Iris pigment epithelial cell (primary cell): ENCODE measurements around the gene KIF12.

ENCODE experiments used
- DNase-seq: peaks from one replicate; pipeline ENCODE4 v3.0.0-alpha.2; 2011; ENCODE audit warnings: low read depth

The KIF12 gene

DNA sequence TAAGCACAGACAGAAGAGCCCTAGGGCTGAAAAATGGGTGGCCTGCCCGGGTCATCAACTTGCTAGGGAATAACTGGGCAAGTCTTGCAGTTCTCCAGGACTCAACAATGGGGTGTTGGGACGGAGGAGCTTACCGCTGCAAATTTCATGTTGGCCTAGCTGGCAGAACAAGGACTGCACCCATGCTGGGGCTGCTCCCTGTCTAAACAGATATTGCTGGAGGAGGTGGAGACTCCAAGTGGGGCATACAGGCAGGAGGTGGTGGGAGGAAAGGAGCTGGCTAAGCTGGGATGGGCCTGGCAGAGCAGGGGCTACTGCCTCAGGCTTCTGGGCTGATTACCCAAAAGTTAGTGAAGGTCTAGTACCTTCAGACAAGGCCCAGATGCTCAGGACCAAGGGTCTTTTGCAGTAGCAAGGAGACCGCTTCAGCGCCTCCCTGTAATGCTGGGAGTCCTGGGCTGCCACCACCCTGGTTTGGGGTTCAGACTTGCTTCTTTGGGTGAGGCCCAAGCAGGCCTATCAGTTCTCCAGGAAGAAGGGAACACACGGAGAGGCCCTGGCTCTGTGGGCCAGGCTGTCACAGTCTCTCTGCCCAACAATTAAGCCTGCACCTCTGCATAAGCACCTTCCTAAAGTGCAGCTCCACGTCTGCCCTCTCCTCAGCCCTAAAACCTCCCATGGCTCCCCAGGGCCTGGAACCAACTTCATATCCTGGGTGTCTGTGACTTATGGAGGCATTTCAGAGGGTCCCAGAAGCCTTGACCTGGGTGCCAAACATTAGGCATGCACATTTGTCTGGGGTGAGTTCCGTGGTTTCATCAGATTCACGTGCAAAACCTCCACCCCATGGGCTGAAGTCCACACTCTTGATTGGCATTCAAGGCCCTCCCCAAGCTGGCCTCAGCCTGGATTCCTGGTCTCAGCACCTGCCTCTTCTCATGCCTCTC is 24.2 kb upstream of the KIF12 start:
- no peak for DNase-seq

DNA sequence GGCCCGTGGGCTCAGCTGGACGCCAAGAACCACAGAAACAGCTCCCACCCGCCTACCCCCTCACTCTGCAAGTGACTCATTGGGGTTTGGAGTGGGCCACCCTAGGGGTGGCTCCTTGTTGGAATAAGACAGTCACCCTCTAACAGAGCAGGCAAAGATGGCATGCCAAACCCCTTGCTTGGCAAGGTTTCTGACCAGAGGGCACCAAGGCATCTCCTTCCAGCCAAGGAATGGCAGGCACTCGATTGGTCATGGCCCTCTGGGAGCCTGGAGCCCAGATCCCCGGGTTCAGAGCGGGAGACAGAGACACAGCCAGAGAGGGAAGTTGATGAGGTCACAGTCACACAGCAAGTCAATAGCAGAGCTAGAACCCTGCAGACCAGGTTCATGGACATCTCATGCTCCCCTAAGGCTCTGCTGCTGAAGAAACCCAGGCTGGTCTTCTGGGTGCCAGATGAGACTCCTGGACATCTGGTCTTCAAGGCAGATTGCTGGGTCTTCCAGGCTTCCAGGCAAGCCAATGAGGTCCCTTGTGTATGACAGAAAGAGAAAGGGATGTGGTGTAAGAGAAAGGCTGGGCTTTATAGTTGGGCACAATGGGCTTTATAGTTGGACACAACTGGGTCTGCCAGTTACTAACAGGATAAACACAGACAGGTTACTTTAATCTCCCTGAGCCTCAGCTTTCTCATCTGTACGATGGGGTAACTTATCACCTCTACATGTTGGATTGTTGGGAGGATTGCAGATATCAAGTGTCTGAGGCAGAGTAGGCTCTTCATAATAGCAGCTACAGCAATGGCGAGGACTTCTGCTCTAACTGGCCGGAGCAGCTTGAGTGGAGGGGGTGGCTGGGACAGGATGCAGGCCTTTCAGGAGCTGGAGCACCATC is 23.3 kb upstream of the KIF12 start:
- no peak for DNase-seq

- no peak for DNase-seq
Observed at GRCh38 chr9:114121227-114122135, 22.4 kb upstream of the KIF12 start.

- DNase-seq: no peak
Observed at GRCh38 chr9:114120192-114121014, 21.3 kb upstream of the KIF12 start.

DNA sequence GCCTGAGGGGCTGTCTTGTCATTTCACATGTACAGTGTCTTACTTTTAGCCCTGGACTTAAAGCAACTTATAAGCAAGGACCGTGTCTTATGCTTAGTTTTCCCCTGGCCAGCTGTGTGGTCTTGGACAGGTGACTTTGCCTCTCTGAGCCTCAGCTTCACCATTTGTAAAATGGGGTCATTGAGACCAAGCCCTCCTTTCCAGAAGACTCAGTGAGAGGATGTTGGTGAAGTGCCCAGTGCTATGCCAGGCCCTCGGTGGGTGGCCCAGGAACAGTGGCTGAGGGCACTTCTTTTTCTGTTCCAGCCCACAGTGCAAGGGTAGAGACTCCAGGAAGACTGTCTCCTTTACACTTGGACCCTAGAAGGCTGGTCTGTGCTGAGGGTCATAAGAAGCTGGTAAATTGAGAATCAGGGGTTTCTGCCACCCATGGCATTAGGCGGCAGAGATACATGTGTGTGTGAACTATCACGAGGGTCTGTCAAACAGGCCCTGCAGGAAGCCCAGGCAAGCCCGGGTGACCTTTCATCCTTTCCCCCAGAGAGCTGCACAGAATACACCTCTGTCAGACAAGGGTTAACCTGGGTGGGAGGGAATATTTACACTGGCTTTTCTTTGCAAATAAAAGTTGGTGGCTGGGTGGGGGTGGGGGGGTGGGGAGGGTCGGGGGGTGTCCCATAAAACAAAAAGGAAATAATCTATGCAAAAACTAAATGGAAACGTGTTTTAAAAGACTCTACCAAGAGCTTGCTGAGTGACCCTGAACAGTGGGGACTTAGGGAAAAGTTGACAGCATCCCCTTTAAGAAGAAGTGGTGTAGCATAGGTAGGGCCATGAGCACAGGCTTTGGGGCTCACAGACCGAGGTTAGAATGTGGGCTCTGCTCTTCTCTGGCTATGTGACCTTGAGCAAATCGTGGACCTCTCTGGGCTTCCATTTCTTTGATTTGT is 20.4 kb upstream of the KIF12 start:
- no peak for DNase-seq

GRCh38 chr9:114117996-114118830 is 19.1 kb upstream of the KIF12 start:
- DNase-seq: no peak

GRCh38 chr9:114117614-114117995 is 18.5 kb upstream of the KIF12 start:
- no peak for DNase-seq

- DNase-seq: no peak
Observed at GRCh38 chr9:114116126-114116747, 17.1 kb upstream of the KIF12 start.

GRCh38 chr9:114115654-114116125 is 16.6 kb upstream of the KIF12 start:
- DNase-seq: no peak

- peak; percentile 21 for DNase-seq
Observed at GRCh38 chr9:114114364-114114763, 15.3 kb upstream of the KIF12 start.

GRCh38 chr9:114112778-114113584 is 13.9 kb upstream of the KIF12 start:
- peak; percentile 53 for DNase-seq

DNA sequence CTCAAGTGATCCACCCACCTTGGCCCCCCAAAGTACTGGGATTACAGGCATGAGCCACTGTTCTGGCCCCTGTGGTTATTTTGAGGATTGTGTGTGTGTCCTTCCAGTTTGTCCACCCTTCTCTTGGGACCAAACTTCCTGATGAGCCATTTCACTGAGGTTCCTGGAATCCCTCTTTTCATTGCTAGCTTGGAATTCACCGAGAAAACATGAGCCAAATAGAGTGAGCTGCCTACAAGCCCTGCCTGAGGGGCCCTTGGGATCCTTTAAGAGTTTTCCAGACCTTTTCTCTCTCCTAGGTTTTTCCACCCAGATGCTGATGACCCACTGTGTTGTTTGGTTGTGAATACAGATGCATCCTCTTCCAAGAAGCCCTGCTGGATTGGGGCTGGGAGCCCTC is 13.2 kb upstream of the KIF12 start:
- DNase-seq: no peak

DNA sequence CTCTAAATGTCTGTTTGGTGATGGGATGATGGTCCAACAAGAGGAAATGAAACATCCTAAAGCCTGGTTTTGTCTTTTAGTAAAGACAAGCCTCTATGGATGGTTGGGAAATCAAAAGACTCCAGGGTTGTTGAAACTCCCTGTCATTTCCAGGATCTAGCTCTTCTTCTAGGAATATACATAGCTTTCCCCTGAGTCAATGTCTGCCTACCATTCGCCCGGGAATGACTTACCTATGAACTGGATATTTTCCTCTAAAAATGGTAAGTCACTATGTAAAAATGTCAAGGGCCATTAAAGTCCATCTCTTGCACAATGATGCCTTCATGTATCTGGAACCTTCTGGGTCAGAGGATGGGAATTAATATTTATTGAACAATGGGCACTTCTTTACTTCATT is 11.1 kb upstream of the KIF12 start:
- peak; percentile 17 for DNase-seq

DNA sequence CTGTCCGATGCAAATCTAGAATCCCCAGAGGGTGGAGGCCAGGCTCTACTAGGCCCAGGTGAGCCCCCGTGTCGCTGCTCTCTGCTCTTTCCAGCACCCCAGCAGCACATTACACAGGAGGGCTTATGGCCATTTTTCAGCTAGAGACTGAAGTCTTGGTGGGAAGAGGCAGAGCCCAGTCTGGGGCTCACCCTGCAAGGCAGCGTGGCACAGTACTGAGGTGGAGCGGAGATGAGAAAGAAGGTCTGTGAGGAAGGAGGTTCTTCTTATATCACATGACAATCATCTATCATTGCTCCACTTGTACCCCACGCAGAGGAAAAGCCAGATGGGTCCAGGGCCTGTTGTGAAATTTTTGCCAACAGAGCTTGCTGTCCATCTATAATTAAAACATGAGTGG is 10.0 kb upstream of the KIF12 start:
- DNase-seq: no peak

- peak; percentile 72 for DNase-seq
Observed at GRCh38 chr9:114108016-114108833, 9.1 kb upstream of the KIF12 start.

GRCh38 chr9:114107286-114108001 is 8.4 kb upstream of the KIF12 start:
- DNase-seq: no peak
